MCF 10A (cell line): ENCODE data around the gene PLAGL1. TPM values are rescaled to one million over a fixed set of nuclear protein-coding genes. Genes with fewer than 3 reads are reported as not detected.

Experiments used
- BruUV-seq: library from RNA; stranded (reverse); fragments of 400-500 nt; replicated peaks from 2 replicates; lab custom pipeline; 2021; lab: Mats Ljungman, UMichigan
- CTCF ChIA-PET: fragments of 300-600 bp; sonication (Branson Sonifier 250); formaldehyde crosslinking; extraction: SDS; loops from one replicate; lab custom pipeline; 2021; ENCODE audit warnings: antibody characterized with exemption, inconsistent platforms; lab: Yijun Ruan, JAX
- POLR2A ChIA-PET: fragments of 300-600, 350-650 bp; sonication (Branson Sonifier 250); formaldehyde crosslinking; extraction: SDS; loops from one replicate; lab custom pipeline; 2020; ENCODE audit warnings: antibody characterized with exemption, inconsistent platforms; lab: Yijun Ruan, JAX
- DNase-seq: peaks from one replicate; pipeline ENCODE4 v3.0.0-alpha.2; 2018; ENCODE audit not compliant: unreplicated experiment
- H3K27ac Mint-ChIP-seq: one replicate; pipeline ENCODE4 v1.8.0; 2022; ENCODE audit warnings: mild to moderate bottlenecking, low read depth, mixed read lengths; ENCODE audit not compliant: unreplicated experiment
- H3K27me3 Mint-ChIP-seq: one replicate; pipeline ENCODE4 v1.8.0; 2022; ENCODE audit warnings: mixed read lengths; ENCODE audit not compliant: insufficient read depth, unreplicated experiment
- H3K36me3 Mint-ChIP-seq: one replicate; pipeline ENCODE4 v1.8.0; 2022; ENCODE audit warnings: mild to moderate bottlenecking, moderate library complexity, mixed read lengths; ENCODE audit not compliant: insufficient read depth, unreplicated experiment
- H3K4me1 Mint-ChIP-seq: one replicate; pipeline ENCODE4 v1.8.0; 2022; ENCODE audit warnings: mixed read lengths; ENCODE audit not compliant: insufficient read depth, unreplicated experiment
- H3K4me3 Mint-ChIP-seq: one replicate; pipeline ENCODE4 v1.8.0; 2022; ENCODE audit warnings: mild to moderate bottlenecking, moderate library complexity, mixed read lengths; ENCODE audit not compliant: unreplicated experiment
- H3K9me3 Mint-ChIP-seq: one replicate; pipeline ENCODE4 v1.8.0; 2022; ENCODE audit warnings: mixed read lengths; ENCODE audit not compliant: unreplicated experiment
- CTCF ChIP-seq: fragments of 200-600 bp; IDR thresholded peaks from one replicate; pipeline ENCODE4 v1.8.0; 2022; ENCODE audit warnings: antibody characterized with exemption, mild to moderate bottlenecking; ENCODE audit not compliant: unreplicated experiment
- intact Hi-C: fragments of 100-400 bp; cut with micrococcal nuclease; formaldehyde crosslinking; loops from 2 replicates; pipeline ENCODE4 v1.14.1; 2022
- total RNA-seq: library from RNA; stranded (reverse); gene quantifications from 2 replicates; pipeline ENCODE4 v1.2.3, GENCODE V29; 2022

Gene PLAGL1
- total RNA-seq, 1 experiment from 2014 or later: 52.1 TPM

DNA sequence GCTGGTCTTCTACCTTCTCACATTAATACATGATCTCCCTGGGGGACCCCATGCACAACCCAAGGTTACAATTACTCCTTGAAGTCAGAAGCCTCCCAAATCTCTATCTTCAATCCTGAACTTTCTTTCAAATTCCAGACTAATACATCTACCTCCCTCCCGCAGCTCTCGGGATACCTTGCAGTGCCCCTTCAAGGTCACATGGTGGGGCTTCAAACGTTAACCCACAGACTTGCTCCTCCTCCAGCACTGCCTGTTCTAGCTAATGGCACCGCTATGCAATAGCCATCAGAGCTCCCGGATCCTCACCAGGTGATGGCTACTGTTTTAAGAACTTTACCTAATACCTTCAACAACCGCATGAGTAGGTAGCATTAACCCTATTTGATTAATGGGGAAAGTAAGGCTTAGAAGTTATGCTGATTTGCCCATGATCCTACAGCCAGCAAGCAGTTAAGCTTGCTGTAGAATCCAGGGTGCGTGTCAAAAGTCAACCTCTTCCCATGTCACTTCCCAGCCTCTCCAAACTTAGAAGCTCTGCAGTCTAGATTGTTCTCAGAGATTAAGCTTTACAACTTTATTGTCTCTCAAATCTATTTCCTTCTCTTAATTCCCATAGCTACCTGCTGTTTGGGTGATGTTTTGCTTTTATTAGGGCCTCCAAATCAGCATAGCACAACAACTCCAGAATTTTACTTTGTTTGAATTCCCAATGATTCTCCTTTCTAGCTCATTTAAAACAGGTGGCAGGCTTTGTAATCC lies 44.7 kb downstream of the PLAGL1 start:
- H3K4me3 Mint-ChIP-seq: no peak overlapping the region
- no peaks in the 10 kb centered on the region for H3K27me3 Mint-ChIP-seq
- no peaks in the 10 kb centered on the region for H3K36me3 Mint-ChIP-seq
- POLR2A ChIA-PET: interaction anchor here (0.6 kb wide), 1 partner anchor 399 kb away, joined by 4 read pairs; no protein-coding TSS in a partner anchor
- H3K9me3 Mint-ChIP-seq: no peaks in the 10 kb centered on the region
- no TSS peak for BruUV-seq
- H3K27ac Mint-ChIP-seq: no peak overlapping the region
- no peak for TF ChIP-seq CTCF
- intact Hi-C loops: no loop called here
- CTCF ChIA-PET: interaction anchor here (1.7 to 2.9 kb wide), 2 partner anchors 20 to 23 kb away, joined by 7 to 22 read pairs; no protein-coding TSS in a partner anchor
- peaks cover 9% of the 10 kb centered on the region for H3K4me1 Mint-ChIP-seq
- DNase-seq: no peak

DNA sequence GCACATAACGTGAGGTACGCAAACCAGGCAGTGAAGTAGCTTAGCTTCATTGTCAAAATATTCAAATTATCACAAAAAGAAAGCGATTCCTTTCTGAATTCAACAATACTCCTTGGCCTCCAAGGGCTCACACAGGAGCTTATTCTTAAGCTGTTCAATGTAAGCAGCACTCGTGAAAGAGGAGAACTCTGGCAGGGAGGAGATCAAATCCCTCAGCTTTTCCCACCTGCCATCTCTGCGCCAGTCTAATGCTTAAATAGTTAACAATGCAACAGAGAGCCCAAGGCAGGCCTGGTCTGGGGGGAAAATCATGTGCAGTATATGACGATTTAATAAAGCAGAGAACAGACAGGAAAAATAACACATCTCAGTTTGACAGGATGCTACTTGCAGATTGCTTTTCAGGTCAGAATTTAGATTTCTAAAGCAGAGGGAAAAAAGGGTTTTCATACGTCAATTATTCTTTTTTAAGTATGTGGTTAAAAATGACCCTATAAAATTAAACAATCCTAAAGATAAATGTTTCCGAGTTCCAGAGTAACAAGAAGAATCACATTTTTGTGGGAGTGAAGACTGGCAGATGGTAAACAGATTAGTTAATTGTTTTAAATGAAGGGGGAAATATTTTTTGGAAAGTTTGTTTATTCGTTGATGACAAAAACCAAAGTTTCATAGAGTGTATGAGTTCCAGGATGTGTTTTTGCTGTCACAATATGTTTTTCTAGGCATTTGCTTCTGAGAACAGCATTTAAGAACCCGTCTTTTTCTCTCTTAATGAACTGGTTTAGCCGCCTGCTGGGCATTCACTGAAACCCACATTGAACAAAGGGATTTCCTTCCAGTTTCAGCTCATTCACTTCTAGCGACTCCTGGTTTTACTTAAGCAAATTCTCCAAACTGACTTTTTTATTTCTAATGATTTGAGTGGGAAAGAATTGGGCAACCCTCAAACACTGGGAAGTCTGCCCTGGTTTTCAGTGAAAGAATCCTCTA lies 45.9 kb downstream of the PLAGL1 start:
- ChIA-PET POLR2A (interaction anchor here (1.5 kb wide), 1 partner anchor 9 kb away, joined by 5 read pairs; no protein-coding TSS in a partner anchor), CTCF (interaction anchor here (0.6 to 2.9 kb wide), 4 partner anchors 9 to 42 kb away, joined by 3 to 22 read pairs (median 4); no protein-coding TSS in a partner anchor)
- intact Hi-C loops: no loop called here
- Mint-ChIP-seq H3K9me3 (no peaks in the 10 kb centered on the region), H3K27me3 (no peaks in the 10 kb centered on the region), H3K4me3 (no peak overlapping the region), H3K27ac (no peak overlapping the region), H3K36me3 (no peaks in the 10 kb centered on the region), H3K4me1 (no peaks in the 10 kb centered on the region)
- no TSS peak for BruUV-seq
- DNase-seq: peak; percentile 11
- TF ChIP-seq CTCF: peak; percentile 3

GRCh38 chr6:143961066-143961465 lies 47.0 kb downstream of the PLAGL1 start:
- Mint-ChIP-seq H3K4me3 (no peak overlapping the region), H3K27ac (no peak overlapping the region), H3K4me1 (no peaks in the 10 kb centered on the region), H3K9me3 (no peaks in the 10 kb centered on the region), H3K27me3 (no peaks in the 10 kb centered on the region), H3K36me3 (no peaks in the 10 kb centered on the region)
- intact Hi-C loops: no loop called here
- POLR2A ChIA-PET: interaction anchor here (1.5 kb wide), 1 partner anchor 11 kb away, joined by 5 read pairs; no protein-coding TSS in a partner anchor
- no TSS peak for BruUV-seq
- DNase-seq: no peak
- TF ChIP-seq CTCF: no peak
- CTCF ChIA-PET: interaction anchor here (1.0 kb wide), 2 partner anchors 17 to 1269 kb away, joined by 3 to 4 read pairs; no protein-coding TSS in a partner anchor
